ENCODE measurements around the gene SKA2.

- no peak for TF ChIP-seq CTCF (IDR thresholded peaks at IDR 0.05; ENCODE audit: borderline replicate concordance, extremely low read depth, low read length, poor library complexity, severe bottlenecking)
- TF ChIP-seq EZH2 (IDR thresholded peaks at IDR 0.05; ENCODE audit: borderline replicate concordance, low read depth, low read length, severe bottlenecking), result no peak
Observed at GRCh38 chr17:59190806-59191205, 35.8 kb upstream of the SKA2 start.

Measured in DND-41 (cell line).